Panc1 (cell line): ENCODE data around the gene SNRK.

Source experiments
- CTCF ChIP-seq: fragments of 450-650 bp; IDR thresholded peaks from 2 replicates; pipeline ENCODE4 v1.5.1; 2017; ENCODE audit warnings: mild to moderate bottlenecking
- POLR2AphosphoS5 ChIP-seq: IDR thresholded peaks from 2 replicates; pipeline ENCODE4 v1.6.1; 2012; ENCODE audit warnings: mild to moderate bottlenecking, low read depth, low read length, moderate library complexity
- REST ChIP-seq, 2 experiments: IDR thresholded peaks; 2 replicates each; pipeline ENCODE4 v1.6.1; 2011 to 2012; ENCODE audit warnings: low read depth in 2 of 2, control low read depth in 1 of 2, low read length in 1 of 2, mild to moderate bottlenecking in 1 of 2, moderate library complexity in 1 of 2; ENCODE audit not compliant: insufficient read depth in 1 of 2
- SIN3A ChIP-seq: IDR thresholded peaks from 2 replicates; pipeline ENCODE4 v1.6.1; 2012; ENCODE audit warnings: low read depth, mild to moderate bottlenecking, low read length, moderate library complexity, borderline replicate concordance; ENCODE audit not compliant: insufficient read depth

GRCh38 chr3:43399034-43399433 is 112.7 kb downstream of the SNRK start:
- no peak for TF ChIP-seq CTCF
- no peak for TF ChIP-seq POLR2AphosphoS5
- TF ChIP-seq REST (IDR thresholded peaks at IDR 0.05; ENCODE audit: insufficient read depth in 1 of 2, low read depth in 2 of 2, low read length in 1 of 2): no peak
- no peak for TF ChIP-seq SIN3A
